LHCN-M2 (cell line): Measurements from ENCODE around the gene HDAC1. TPM values are rescaled to one million over a fixed set of nuclear protein-coding genes. Genes with fewer than 3 reads are reported as not detected.
"Not testable (repeated sequence)": the region's sequence is repeated elsewhere in the genome, so short reads cannot be mapped to it uniquely, and the experiment has no call there.

Experiments used
- DNase-seq: peaks from one replicate; pipeline ENCODE4 v3.0.0-alpha.2; 2012; ENCODE audit warnings: low read depth
- polyA plus RNA-seq: library from polyadenylated mRNA; unstranded; fragments of >200 nt; gene quantifications from one replicate; pipeline ENCODE4 v1.2.1, GENCODE V29; 2012; ENCODE audit warnings: missing spikeins
- total RNA-seq: library from RNA; depleted of rRNA; stranded (reverse); fragments of >200 nt; gene quantifications from 2 replicates; pipeline ENCODE4 v1.2.3, GENCODE V29; 2014; rRNA removed

HDAC1 gene
- total RNA-seq, result 53.0 and 54.4 TPM in 2 replicates
- 65.2 TPM for polyA plus RNA-seq

DNA sequence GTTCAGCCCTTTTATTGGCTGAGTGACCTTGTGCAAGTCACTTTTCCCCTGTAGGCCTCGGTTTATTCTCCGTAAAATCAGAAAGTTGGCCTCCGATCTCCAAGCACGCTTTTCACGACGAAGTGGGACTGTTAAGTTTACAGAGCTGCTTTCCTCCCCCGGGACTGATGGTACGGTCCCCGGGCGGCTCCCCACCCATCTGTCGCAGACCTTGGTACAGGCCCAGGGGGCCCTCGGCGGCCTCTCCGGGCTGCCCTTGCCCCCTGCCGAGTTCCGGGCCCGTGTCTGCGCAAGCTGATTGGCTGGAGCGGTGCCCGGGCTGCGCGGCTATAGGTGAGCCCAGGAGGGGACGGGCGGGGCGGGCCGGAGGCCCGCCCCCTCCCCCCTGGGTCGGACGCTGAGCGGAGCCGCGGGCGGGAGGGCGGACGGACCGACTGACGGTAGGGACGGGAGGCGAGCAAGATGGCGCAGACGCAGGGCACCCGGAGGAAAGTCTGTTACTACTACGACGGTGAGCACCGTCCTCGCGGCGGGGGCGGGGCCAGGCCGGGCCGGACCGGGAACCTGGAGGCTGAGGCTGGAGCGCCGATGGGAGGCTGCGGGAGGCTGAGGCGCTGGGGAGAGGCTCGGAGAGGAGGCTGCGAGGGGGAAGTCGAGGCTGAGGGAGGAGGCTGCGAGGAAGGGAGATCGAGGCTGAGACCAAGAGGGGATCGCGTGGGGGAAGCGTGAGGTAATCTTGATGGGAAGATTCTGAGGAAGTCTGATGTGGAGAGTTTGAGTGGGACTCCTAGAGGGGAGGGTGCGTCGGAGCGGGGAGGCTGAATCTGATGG, at the start of gene HDAC1:
Gene HDAC1, plus strand, starts transcription at position 376 of the 831 bp plus-strand sequence. Its CDS starts 87 bp downstream, at position 463.
- DNase-seq, result peak; percentile 92

- no peak for DNase-seq
These were observed 49.5 kb upstream of the HDAC1 start for GRCh38 chr1:32242341-32242851.

DNA sequence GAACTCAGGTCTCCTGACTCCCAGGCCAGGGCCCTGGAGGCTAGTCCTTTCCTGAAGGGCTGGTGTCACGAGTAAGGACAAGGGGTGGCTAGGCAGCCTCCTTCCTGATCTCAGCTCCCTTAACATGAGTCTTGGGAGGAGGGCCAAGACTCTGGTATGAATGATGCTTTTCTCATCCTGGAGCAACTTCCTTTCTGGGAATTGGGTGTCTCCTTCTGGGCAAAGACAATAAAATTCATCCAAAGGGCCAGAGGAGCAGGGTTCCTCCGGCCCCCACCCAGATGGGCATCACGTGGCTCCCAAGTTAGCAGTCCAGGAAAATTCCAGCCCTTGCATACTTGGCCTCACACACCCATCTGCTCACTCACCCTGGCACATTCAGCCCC, 45.0 kb upstream of the HDAC1 start, which contains the start of gene FAM167B:
Gene FAM167B, plus strand, starts transcription at position 335 of the 386 bp plus-strand sequence. CDS start 200 bp downstream, outside the sequence.
- no peak for DNase-seq

- no peak for DNase-seq
These were observed 44.4 kb upstream of the HDAC1 start for GRCh38 chr1:32247452-32247851.

DNA sequence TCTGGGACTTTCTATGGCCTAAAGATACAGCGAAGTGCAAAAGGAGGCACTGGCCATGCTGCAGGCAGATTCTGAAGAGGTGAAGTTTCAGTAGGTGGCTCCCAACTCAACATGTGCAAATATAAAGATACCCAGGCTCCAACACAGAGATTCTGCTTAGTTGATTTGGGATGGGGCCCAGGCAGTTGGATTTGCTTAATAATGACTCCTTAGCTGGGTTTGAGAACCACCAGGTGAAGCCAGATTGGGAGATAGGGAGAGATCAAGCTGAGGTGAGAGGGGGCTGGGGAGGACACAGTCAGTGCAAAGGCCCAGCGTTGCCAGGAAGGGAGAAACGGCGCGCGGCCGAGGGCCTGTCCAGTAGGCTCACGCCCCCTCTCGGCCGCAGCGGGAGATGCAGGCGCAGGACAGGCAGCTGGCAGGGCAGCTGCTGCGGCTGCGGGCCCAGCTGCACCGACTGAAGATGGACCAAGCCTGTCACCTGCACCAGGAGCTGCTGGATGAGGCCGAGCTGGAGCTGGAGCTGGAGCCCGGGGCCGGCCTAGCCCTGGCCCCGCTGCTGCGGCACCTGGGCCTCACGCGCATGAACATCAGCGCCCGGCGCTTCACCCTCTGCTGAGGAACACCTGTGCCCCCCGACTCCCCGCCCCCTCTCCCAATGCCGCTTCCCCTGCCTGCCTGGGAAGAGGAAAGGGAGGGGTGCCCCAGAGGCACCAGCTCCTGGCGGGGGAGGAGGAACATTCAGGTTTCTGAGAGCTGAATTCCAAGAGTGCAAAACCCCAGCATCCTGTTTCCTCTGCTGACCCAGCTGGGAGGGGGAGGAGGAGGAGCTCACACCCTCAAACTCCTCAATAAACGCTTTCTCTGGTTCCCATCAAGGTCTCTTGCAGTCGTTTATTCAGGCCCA, 43.6 kb upstream of the HDAC1 start:
- peak; percentile 51 for DNase-seq

DNA sequence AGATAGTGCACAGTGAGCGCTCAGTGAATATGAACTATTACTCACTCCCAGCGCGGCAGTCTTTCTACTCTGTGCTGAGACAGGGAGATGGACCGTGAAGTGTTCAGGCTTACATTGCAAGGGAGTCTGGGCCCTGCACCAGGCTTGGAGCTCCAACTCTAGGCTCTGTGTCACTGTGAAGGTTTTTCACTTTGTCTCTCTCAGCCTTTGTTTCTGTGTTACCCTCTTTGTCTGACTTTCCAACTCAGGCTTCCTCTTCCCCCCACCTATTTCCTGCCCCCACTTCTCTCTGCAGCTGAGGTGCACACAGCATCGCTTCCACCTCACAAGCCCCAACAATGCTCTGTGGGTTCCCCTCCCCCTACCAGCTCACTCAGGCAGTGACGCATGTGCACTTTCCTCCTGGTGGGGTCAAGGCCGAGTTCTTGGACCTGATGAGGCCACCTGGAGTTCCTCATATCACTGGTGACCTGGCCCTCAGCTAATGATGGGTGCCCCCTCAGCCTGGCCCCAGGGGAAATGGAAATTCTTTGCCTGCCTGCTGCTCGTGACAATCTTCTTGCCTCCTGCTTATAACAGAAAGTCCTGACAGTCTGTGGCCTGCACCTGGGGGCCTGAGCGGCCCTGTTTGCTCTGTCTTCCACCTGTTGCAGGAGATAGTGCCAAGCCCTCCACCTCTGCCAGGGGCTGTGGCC, 41.9 kb upstream of the HDAC1 start:
- no peak for DNase-seq

DNA sequence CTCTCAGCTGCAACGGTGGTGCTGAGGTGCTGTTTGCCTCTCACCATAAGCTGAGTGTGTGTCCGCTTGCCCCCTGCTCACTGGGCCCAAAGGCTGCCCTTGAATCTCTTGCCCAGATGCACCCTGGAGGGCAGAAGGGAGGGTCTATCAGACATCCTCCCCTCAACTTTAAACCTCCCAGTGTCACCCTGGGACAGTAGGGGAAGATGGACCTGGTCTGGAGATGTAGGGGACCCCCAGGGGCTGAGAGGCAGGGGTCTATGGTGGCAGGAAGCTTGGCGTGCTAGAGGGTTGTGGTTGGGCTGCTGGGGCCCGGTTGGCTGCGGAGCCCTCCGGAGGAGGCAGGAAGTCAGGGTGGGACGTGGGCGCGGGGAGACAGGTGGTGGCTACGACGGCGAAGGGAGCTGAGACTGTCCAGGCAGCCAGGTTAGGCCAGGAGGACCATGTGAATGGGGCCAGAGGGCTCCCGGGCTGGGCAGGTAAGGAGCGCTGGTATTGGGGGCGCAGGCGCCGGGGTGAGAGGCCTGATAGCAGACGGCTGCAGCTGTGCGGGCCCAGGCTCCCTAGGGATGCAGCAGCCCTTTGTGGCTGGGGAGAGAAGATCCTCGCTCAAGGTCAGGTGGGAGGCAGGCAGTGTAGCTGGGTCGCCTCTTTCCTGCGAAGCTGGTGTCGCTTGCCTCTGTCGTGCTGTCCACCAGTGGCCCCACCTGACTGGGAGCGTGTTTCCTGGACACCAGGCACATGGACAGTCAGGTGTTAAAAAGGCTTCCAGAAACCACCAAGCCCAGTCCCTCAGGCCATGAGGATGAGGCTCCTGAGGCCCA, 40.8 kb upstream of the HDAC1 start, which contains the start of gene LCK:
Gene LCK, plus strand, starts transcription at position 373 of the 824 bp plus-strand sequence. CDS start 23,065 bp downstream, outside the sequence.
- DNase-seq, result no peak

GRCh38 chr1:32255072-32256071, 36.5 kb upstream of the HDAC1 start:
- DNase-seq, result no peak

DNA sequence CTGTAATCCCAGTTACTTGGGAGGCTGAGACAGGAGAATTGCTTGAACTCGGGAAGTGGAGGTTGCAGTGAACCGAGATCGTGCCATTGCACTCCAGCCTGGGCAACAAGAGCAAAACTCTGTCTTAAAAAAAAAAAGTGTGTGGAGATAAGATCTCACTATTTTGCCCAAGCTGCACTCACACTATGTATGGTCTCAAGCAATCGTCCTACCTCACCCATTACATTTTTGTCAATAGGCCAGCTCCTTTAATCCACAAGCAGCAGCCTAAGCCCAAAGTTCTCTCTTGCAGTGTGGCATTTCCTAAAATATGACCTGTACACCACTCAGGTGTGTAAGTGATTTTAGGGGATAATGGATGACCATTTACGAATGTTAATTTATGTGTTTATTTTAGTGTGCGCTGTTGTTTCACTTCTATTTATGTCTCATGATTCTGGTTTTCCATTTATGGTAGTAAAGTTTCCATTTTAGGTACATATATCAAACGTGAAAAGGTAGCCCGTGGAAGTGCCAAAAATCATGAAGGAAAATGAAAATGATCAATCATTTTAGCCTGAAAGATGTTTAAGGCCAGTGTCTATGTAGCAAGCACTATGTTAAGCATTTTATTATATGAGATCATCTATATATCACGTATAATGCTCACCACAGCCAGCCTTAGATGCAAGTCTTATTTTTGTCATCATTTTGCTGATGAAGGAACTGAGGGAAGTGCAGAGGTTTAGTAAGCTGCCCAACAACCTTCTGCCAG, 35.2 kb upstream of the HDAC1 start:
- DNase-seq, result no peak

GRCh38 chr1:32257227-32257508, 34.7 kb upstream of the HDAC1 start:
- DNase-seq, result no peak

DNA sequence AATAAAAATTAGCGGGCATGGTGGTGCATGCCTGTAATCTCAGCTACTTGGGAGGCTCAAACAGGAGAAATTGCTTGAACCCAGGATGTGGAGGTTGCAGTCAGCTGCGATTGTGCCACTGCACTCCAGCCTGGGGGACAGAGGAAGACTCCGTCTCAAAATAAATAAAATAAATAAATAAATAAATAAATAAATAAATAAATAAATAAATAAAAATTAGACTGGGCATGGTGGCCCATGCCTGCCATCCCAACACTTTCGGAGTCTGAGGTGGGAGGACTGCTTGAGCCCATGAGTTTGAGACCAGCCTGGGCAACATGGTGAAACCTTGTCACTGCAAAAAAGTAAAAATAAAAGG, 28.7 kb upstream of the HDAC1 start:
- DNase-seq, result not testable (repeated sequence)

- DNase-seq, result no peak
These were observed 28.1 kb upstream of the HDAC1 start for GRCh38 chr1:32263744-32264143.

DNA sequence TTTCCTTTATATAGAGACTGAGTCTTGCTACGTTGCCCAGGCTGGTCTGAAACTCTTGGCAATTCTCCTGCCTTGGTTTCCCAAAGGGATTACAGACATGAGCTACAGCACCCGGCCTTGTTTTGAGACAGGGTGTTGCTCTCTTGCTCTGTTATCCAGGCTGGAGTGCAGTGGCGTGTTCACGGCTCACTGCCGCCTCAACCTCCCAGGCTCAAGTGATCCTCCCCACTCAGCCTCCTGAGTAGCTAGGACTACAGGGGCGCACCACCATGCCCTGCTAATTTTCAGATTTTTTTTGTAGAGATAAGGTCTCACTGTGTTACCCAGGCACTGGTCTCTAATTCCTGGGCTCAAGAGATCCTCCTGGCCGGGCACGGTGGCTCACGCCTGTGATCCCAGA, 26.0 kb upstream of the HDAC1 start:
- DNase-seq, result no peak

DNA sequence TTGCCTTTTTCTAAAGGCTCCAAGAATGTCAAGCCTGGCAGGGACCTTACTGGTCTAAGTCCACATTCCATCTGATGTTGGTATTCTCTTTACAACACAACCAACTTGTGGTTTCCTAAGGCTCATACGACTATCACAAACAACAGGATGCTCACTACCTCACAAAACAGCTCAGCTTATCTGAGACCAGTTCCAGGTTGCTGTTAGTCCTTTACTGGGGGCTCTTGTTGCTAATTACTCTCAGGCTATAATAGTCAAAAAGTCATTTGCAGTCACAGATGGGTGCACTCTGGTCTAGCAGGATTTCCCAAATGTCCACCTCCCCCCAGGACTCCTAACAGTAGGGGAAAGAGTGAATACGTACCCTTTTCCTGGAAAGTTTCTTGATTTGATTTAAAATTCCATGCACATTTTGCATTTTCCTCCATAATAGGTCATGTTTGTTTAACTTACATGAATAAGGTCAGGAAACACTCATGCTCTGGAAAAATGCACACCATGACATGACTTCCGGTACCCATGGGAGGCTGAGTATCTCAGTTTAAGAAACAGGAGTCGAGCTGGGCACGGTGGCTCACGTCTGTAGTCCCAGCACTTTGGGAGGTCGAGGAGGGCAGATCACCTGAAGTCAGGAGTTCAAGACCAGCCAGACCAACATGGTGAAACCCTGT, 24.8 kb upstream of the HDAC1 start:
- DNase-seq, result no peak

GRCh38 chr1:32269744-32270143, 22.1 kb upstream of the HDAC1 start:
- DNase-seq, result no peak

- no peak for DNase-seq
These were observed 19.1 kb upstream of the HDAC1 start for GRCh38 chr1:32272557-32273390.
